Measurements from ENCODE around the gene MTUS2. TPM values are rescaled to one million over a fixed set of nuclear protein-coding genes. Genes with fewer than 3 reads are reported as not detected.

Gene MTUS2
- total and polyA plus RNA-seq, 2 of the 8 experiments (the other 6 are each of a cell fraction or from before 2014, with no cell fraction given): 0.18 to 0.80 TPM

- no peak for TF ChIP-seq SAP30 (IDR thresholded peaks at IDR 0.05; ENCODE audit: insufficient read depth, insufficient replicate concordance, low read length)
- no peak for TF ChIP-seq GTF2F1 (IDR thresholded peaks at IDR 0.05; ENCODE audit: borderline replicate concordance, low read depth, low read length)
- TF ChIP-seq SIX5 (IDR thresholded peaks at IDR 0.05; ENCODE audit: low read depth, low read length): no peak
These were observed 345.7 kb downstream of the MTUS2 start (continued) for GRCh38 chr13:29165840-29166239.
